ENCODE measurements around the gene MT1X.
"Not testable (repeated sequence)": the region's sequence is repeated elsewhere in the genome, so short reads cannot be mapped to it uniquely, and the experiment has no call there.

Gene MT1X

GRCh38 chr16:56667581-56668571, 14.4 kb upstream of the MT1X start, which contains the start of gene MT1G:
Gene MT1G, minus strand, starts transcription at chr16:56668065. Its CDS starts 72 bp downstream, at chr16:56667993.
- DNase-seq (ENCODE audit: low read depth): peak; percentile 50
- H3K4me3 ChIP-seq (ENCODE audit: low read depth, low read length): no peak within 1 kb of the TSS
- no peak for TF ChIP-seq CTCF (conservative IDR thresholded peaks at IDR 0.05; ENCODE audit: low read depth, low read length)

DNA sequence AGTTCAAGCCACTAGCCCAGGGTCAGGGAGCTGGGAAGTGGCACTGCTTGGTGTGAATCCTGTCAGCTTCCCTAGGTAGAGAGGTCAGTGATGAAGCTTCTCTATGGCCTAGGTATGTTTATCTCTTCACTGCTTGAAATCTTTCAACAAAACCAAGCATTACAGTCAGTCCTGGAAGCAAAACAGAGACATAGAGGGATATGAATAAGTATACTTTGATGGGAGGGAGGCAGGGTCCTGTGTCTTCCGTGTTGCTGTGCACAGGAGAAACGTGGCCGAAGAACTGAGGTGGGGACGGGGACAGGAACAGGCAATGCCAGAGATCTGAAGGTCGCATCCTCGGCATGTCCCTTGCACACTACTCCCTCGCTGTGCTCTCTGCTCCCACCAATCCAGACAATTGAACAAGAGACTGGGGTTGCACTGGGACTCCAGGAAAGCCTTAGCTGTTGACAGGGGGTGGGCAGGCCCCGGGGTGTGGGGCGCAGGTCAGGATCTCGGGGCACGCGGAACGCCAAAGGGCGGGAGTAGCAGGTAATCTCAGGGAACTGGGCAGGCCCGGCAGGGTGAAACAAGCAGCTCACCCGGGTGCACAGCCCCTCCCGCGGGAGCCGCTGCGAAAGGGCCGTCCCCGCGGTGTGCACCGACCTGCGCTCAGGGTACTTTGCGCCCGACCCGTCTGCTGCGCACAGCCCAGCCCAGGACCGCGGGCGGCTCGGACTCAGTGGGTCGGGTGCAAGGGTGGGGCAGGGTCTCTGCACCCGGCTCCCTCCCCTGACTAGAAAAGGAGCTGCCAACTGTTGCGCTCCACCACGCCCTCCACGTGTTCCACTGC, 13.0 kb upstream of the MT1X start, which contains the start of gene MT1H:
Gene MT1H, plus strand, starts transcription at position 810 of the 835 bp plus-strand sequence. CDS start 71 bp downstream, outside the sequence.
- DNase-seq (ENCODE audit: low read depth): no peak
- TF ChIP-seq CTCF (conservative IDR thresholded peaks at IDR 0.05; ENCODE audit: low read depth, low read length): no peak
- H3K4me3 ChIP-seq (ENCODE audit: low read depth, low read length): no peak within 1 kb of the TSS

DNA sequence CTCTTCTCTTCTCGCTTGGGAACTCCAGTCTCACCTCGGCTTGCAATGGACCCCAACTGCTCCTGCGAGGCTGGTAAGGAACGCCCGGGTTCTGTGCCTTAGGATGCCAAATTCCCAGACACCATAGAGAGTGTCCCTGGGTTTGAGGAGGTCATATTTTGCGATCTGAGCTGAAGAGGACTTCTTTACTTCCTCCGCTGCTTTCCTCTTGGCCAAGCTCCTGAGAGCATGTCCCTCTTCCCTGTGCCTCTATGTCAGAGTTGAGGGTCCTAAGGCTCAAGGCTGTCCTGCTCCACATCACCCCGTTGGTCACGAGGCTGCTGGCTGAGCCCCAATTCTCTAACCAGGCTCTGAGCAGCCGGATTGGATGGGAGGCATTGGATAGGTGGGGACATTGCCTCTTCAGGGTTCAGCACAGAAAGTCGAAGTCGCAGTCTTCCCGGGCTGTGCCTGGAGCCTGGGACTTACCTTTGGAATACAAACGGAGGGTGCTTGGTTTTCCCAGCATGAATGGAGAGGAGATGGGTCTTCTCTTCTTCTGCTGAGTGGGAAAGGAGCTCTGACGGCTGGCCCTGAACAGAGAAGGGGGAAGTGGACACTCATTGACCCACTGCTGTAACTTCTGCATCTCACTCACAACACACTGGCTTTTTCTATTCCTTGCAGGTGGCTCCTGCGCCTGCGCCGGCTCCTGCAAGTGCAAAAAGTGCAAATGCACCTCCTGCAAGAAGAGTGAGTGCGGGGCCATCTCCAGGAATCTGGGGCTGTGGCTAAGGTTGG, 12.2 kb upstream of the MT1X start:
- no peak overlapping the region for H3K4me3 ChIP-seq (ENCODE audit: low read depth, low read length)
- no peak for TF ChIP-seq CTCF (conservative IDR thresholded peaks at IDR 0.05; ENCODE audit: low read depth, low read length)
- DNase-seq (ENCODE audit: low read depth): no peak

GRCh38 chr16:56670620-56670934, 11.7 kb upstream of the MT1X start:
- no peak for DNase-seq (ENCODE audit: low read depth)
- TF ChIP-seq CTCF (conservative IDR thresholded peaks at IDR 0.05; ENCODE audit: low read depth, low read length): no peak

DNA sequence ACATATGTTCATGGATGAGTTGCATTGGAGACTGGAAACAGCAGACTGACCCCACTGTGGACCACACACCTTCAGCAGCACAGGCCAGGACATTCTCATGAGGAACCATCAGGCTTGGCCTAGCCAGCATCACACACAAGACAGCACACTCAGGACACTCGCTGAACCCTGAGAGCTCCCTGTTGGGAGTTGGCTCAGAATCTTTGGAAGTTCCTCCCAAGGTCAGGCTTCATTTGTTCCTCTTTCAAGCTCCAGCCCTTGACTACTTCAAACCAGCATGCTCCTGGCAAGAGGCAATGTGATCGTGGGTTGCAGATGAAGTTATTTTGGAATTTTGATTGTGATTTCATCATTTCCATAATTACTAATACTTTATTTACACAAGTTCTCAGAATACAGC, 10.6 kb upstream of the MT1X start:
- H3K4me3 ChIP-seq (ENCODE audit: low read depth, low read length); DNase-seq (ENCODE audit: low read depth): not testable (repeated sequence)

More at GRCh38 chr16:56670620-56670934, 11.7 kb upstream of the MT1X start:
- no peak overlapping the region for H3K4me3 ChIP-seq (ENCODE audit: low read depth, low read length)

- H3K4me3 ChIP-seq (ENCODE audit: low read depth, low read length); DNase-seq (ENCODE audit: low read depth): not testable (repeated sequence)
Observed at GRCh38 chr16:56672171-56672570, 10.1 kb upstream of the MT1X start.

DNA sequence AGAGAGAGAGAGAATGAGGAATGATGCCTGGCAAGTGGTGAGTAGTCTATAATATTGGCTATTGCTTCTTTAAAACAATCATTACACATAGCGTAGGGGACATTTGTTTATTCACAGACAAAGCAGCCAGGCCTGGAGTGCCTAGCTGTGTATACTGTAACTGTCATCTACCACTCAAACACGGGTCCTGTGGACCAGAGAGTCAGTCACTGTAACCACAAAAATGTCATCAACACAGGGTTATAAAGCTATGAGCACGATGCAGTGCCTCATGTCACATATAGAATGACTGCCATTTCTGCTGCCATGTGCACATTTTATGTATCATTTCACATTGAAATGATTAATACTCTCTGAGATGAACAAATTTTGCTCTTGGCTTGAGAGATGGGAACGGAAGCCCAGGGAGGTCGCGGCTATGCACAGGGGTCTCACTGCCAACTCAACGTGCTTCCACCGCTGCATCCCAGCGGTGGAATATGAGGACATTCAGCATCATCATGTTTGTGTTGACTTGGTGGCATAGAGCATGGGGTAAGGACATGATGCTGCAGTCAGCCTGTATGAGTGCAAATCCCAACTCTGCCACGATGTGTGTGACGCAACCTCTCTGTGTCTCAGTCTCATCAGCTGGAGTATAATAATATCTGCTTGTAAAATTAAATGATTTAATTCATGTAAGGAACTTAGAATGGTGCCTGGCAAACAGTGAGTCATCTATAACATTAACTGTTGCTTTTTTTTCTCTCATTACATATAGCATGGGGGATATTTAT, 9.3 kb upstream of the MT1X start:
- no peak for DNase-seq (ENCODE audit: low read depth)
- H3K4me3 ChIP-seq (ENCODE audit: low read depth, low read length): no peak overlapping the region
- no peak for TF ChIP-seq CTCF (conservative IDR thresholded peaks at IDR 0.05; ENCODE audit: low read depth, low read length)
